HepG2 (cell line): Measurements from ENCODE around the gene ZNF444. TPM values are rescaled to one million over a fixed set of nuclear protein-coding genes. Genes with fewer than 3 reads are reported as not detected.

Experiments used
- BORCS8-MEF2B ChIP-seq: sonication (generic); formaldehyde crosslinking; IDR thresholded peaks from 2 replicates; pipeline ENCODE4 v1.8.0; 2022; ENCODE audit warnings: mild to moderate bottlenecking, missing genetic modification reagents
- BRD4 ChIP-seq: sonication (generic); formaldehyde crosslinking; IDR thresholded peaks from 2 replicates; pipeline ENCODE4 v1.4.0; 2020; ENCODE audit warnings: missing genetic modification reagents
- CCAR2 ChIP-seq: fragments of 200-400 bp; formaldehyde crosslinking; optimal IDR thresholded peaks from 2 replicates; pipeline ENCODE3; 2018; ENCODE audit warnings: low read depth, mild to moderate bottlenecking, low read length, moderate library complexity
- CHD4 ChIP-seq: fragments of 200-600 bp; sonication (generic); IDR thresholded peaks from 2 replicates; pipeline ENCODE4 v1.7.0; 2017; ENCODE audit warnings: mild to moderate bottlenecking, low read length, borderline replicate concordance
- EEA1 ChIP-seq: sonication (generic); formaldehyde crosslinking; IDR thresholded peaks from 2 replicates; pipeline ENCODE4 v1.5.1; 2020; ENCODE audit warnings: mild to moderate bottlenecking, missing genetic modification reagents, borderline replicate concordance
- HMGA1 ChIP-seq: sonication (generic); formaldehyde crosslinking; conservative IDR thresholded peaks from 2 replicates; pipeline ENCODE4 v1.4.0; 2020; ENCODE audit warnings: missing genetic modification reagents
- HMGXB4 ChIP-seq, 2 experiments: sonication (generic) in 1 of 2; formaldehyde crosslinking in 1 of 2; IDR thresholded peaks; 2 replicates each; pipeline versions ENCODE4 v1.4.0 to v1.6.1; 2018 to 2020; ENCODE audit warnings: missing genetic modification reagents in 2 of 2, borderline replicate concordance in 1 of 2, low read depth in 1 of 2, mild to moderate bottlenecking in 1 of 2, missing biosample characterization in 1 of 2
- MTF1 ChIP-seq: sonication (generic); formaldehyde crosslinking; IDR thresholded peaks from 2 replicates; pipeline ENCODE4 v1.5.0; 2020; ENCODE audit warnings: missing genetic modification reagents
- PAX8 ChIP-seq: sonication (generic); formaldehyde crosslinking; IDR thresholded peaks from 2 replicates; pipeline ENCODE4 v1.8.0; 2022; ENCODE audit warnings: mild to moderate bottlenecking, missing genetic modification reagents, borderline replicate concordance
- TP53 ChIP-seq: sonication (generic); formaldehyde crosslinking; conservative IDR thresholded peaks from 2 replicates; pipeline ENCODE4 v1.4.0; 2020; ENCODE audit warnings: missing genetic modification reagents
- XBP1 ChIP-seq: sonication (generic); formaldehyde crosslinking; IDR thresholded peaks from 2 replicates; pipeline ENCODE4 v1.5.0; 2020; ENCODE audit warnings: missing genetic modification reagents
- ZNF337 ChIP-seq: sonication (generic); formaldehyde crosslinking; IDR thresholded peaks from 2 replicates; pipeline ENCODE4 v1.5.1; 2020; ENCODE audit warnings: missing genetic modification reagents, low read depth, mild to moderate bottlenecking, borderline replicate concordance
- ZNF362 ChIP-seq: sonication (generic); formaldehyde crosslinking; IDR thresholded peaks from 2 replicates; pipeline ENCODE4 v1.4.0; 2020; ENCODE audit warnings: missing genetic modification reagents, mild to moderate bottlenecking, borderline replicate concordance
- ZNF367 ChIP-seq: sonication (generic); formaldehyde crosslinking; IDR thresholded peaks from 2 replicates; pipeline ENCODE4 v1.4.0; 2020; ENCODE audit warnings: missing genetic modification reagents, borderline replicate concordance
- ZNF549 ChIP-seq: sonication (generic); formaldehyde crosslinking; IDR thresholded peaks from 2 replicates; pipeline ENCODE4 v1.5.0; 2020; ENCODE audit warnings: missing genetic modification reagents
- ZNF615 ChIP-seq: sonication (generic); formaldehyde crosslinking; IDR thresholded peaks from 2 replicates; pipeline ENCODE4 v1.5.0; 2020; ENCODE audit warnings: mild to moderate bottlenecking, missing genetic modification reagents, borderline replicate concordance
- polyA plus RNA-seq, 8 experiments: library from polyadenylated mRNA; depleted of rRNA in 3 of 8; stranded (reverse) in 7 of 8; unstranded in 1 of 8; fragments of >200 nt; fragmentation: Illumina TruSeq in 4 of 8; extraction: Trizol in 4 of 8; gene quantifications; 2 replicates each; pipeline versions ENCODE4 v1.2.1 to v1.2.3, GENCODE V29; 2011 to 2016; ENCODE audit warnings: low read depth in 4 of 8, missing spikeins in 1 of 8, mixed read lengths in 1 of 8; ENCODE audit not compliant: insufficient read depth in 1 of 8
- total RNA-seq, 5 experiments: library from RNA; depleted of rRNA; stranded (reverse); fragments of >200 nt; fragmentation: Illumina TruSeq; extraction: Trizol; gene quantifications; 2 replicates each; pipeline ENCODE4 v1.2.3, GENCODE V29; 2016; ENCODE audit warnings: low read depth in 1 of 5
- TF ChIP-seq, protein P1 (sequence below): sonication (generic); formaldehyde crosslinking; conservative IDR thresholded peaks from 2 replicates; pipeline ENCODE4 v1.4.0; 2020; ENCODE audit warnings: missing genetic modification reagents
- TF ChIP-seq, protein P2 (sequence below): IDR thresholded peaks from 2 replicates; pipeline ENCODE4 v1.6.1; 2016; ENCODE audit warnings: missing genetic modification reagents, missing compliant biosample characterization
- TF ChIP-seq, protein P3 (sequence below): sonication (generic); formaldehyde crosslinking; IDR thresholded peaks from 2 replicates; pipeline ENCODE4 v1.4.0; 2020; ENCODE audit warnings: missing genetic modification reagents
- TF ChIP-seq, protein P4 (sequence below): IDR thresholded peaks from 2 replicates; pipeline ENCODE4 v1.6.1; 2018; ENCODE audit warnings: missing genetic modification reagents

Gene ZNF444
- total and polyA plus RNA-seq, 2 of the 13 experiments (the other 11 are each of a cell fraction or from before 2014, with no cell fraction given): 27.4 to 30.3 TPM

DNA sequence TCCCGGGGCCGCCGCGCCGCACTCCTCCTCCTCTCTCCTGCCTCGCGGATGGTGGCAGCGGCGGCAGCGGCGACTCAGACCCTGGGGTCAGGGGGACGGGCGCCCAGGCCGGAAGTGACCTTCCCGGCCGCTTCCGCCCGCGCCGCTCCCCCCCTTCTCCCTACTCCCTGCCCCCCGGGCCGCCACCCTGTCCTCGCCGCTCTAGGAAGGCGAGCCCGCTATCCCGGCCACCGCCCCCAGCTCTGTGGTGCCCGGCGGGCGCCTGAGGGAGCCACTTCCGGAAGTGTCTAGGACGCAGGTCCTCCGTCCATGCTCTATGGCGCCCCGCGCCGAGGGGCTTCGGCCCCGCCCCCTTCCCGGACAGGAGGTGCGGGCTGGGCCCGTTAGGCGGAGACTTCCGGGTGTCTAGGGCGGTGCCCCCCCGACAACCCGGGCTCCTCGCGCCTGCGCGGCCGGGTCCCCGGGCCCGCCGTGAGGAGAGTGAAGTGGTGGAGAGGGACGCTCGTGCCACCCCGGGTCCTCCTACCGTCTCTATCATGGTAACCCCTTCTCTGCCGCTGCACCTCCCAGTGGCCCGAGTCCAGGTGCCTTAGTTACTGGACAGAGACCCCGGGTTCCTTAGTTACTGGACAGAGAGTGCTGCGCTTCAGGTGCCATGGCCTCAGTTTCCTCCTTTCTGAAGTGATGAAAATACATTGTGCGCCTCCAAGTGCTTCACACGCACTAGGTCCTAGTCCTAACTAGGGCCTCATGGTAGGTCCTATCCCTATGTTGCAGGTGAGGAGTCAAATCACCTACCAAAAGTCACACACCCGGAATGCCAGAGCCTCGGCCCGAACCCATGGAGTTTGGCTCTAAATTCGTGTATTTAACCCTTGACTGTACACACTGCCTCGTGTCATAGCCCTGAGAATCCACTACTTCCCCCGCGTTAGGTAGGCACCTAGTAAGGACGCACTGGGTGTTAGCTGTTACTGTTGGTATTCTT, 19.6 kb upstream of the ZNF444 start, which contains the start of gene ZNF787 (continued):
- TF ChIP-seq, protein P1, sequence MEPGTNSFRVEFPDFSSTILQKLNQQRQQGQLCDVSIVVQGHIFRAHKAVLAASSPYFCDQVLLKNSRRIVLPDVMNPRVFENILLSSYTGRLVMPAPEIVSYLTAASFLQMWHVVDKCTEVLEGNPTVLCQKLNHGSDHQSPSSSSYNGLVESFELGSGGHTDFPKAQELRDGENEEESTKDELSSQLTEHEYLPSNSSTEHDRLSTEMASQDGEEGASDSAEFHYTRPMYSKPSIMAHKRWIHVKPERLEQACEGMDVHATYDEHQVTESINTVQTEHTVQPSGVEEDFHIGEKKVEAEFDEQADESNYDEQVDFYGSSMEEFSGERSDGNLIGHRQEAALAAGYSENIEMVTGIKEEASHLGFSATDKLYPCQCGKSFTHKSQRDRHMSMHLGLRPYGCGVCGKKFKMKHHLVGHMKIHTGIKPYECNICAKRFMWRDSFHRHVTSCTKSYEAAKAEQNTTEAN (CRISPR knock-in tag): no peak
- TF ChIP-seq HMGXB4 (CRISPR knock-in tag; IDR thresholded peaks at IDR 0.05; ENCODE audit: borderline replicate concordance in 1 of 2, low read depth in 1 of 2): peak; percentile 37 to 76; a peak in 3 of 4 replicates
- TF ChIP-seq, protein P2, sequence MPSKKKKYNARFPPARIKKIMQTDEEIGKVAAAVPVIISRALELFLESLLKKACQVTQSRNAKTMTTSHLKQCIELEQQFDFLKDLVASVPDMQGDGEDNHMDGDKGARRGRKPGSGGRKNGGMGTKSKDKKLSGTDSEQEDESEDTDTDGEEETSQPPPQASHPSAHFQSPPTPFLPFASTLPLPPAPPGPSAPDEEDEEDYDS (CRISPR knock-in tag): no peak
- TF ChIP-seq XBP1 (CRISPR knock-in tag): no peak
- no peak for TF ChIP-seq ZNF367
- no peak for TF ChIP-seq TP53 (CRISPR knock-in tag)
- no peak for TF ChIP-seq ZNF549 (CRISPR knock-in tag)
- TF ChIP-seq HMGA1: no peak
- TF ChIP-seq MTF1 (CRISPR knock-in tag): no peak
- no peak for TF ChIP-seq BRD4
- TF ChIP-seq BORCS8-MEF2B (CRISPR knock-in tag): no peak
- TF ChIP-seq ZNF337 (CRISPR knock-in tag): no peak
- TF ChIP-seq EEA1 (CRISPR knock-in tag): no peak
- TF ChIP-seq ZNF615: no peak
- no peak for TF ChIP-seq CCAR2
- TF ChIP-seq, protein P3, sequence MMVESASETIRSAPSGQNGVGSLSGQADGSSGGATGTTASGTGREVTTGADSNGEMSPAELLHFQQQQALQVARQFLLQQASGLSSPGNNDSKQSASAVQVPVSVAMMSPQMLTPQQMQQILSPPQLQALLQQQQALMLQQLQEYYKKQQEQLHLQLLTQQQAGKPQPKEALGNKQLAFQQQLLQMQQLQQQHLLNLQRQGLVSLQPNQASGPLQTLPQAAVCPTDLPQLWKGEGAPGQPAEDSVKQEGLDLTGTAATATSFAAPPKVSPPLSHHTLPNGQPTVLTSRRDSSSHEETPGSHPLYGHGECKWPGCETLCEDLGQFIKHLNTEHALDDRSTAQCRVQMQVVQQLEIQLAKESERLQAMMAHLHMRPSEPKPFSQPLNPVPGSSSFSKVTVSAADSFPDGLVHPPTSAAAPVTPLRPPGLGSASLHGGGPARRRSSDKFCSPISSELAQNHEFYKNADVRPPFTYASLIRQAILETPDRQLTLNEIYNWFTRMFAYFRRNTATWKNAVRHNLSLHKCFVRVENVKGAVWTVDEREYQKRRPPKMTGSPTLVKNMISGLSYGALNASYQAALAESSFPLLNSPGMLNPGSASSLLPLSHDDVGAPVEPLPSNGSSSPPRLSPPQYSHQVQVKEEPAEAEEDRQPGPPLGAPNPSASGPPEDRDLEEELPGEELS (CRISPR knock-in tag): no peak
- no peak for TF ChIP-seq CHD4
- TF ChIP-seq ZNF362 (CRISPR knock-in tag): peak; percentile 46; the same call in 1 of the 2 replicates
- peak; percentile 62; the same call in 1 of the 2 replicates for TF ChIP-seq PAX8 (CRISPR knock-in tag)
- TF ChIP-seq, protein P4, sequence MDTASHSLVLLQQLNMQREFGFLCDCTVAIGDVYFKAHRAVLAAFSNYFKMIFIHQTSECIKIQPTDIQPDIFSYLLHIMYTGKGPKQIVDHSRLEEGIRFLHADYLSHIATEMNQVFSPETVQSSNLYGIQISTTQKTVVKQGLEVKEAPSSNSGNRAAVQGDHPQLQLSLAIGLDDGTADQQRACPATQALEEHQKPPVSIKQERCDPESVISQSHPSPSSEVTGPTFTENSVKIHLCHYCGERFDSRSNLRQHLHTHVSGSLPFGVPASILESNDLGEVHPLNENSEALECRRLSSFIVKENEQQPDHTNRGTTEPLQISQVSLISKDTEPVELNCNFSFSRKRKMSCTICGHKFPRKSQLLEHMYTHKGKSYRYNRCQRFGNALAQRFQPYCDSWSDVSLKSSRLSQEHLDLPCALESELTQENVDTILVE (CRISPR knock-in tag): peak; percentile 98
